ENCODE data around the gene DACT3. TPM values are rescaled to one million over a fixed set of nuclear protein-coding genes. Genes with fewer than 3 reads are reported as not detected.

Gene DACT3
- total RNA-seq, 1 experiment from 2014 or later, result 2.2 TPM

GRCh38 chr19:46668662-46669061, 7.7 kb upstream of the DACT3 start:
- DNase-seq (ENCODE audit: low read depth), result no peak

GRCh38 chr19:46665072-46665471, 4.1 kb upstream of the DACT3 start:
- DNase-seq (ENCODE audit: low read depth), result no peak

GRCh38 chr19:46661735-46662592, 982 bp upstream of the DACT3 start:
- DNase-seq (ENCODE audit: low read depth), result peak; percentile 88

GRCh38 chr19:46660551-46661019, 397 bp downstream of the DACT3 start:
- DNase-seq (ENCODE audit: low read depth), result no peak

- no peak for DNase-seq (ENCODE audit: low read depth)
Measured at GRCh38 chr19:46660008-46660517, 919 bp downstream of the DACT3 start.

- DNase-seq (ENCODE audit: low read depth), result no peak
Measured at GRCh38 chr19:46659151-46660007, 1.6 kb downstream of the DACT3 start.

GRCh38 chr19:46656541-46656940, 4.4 kb downstream of the DACT3 start:
- DNase-seq (ENCODE audit: low read depth), result no peak

- no peak for DNase-seq (ENCODE audit: low read depth)
Measured at GRCh38 chr19:46654621-46655152, 6.3 kb downstream of the DACT3 start.

GRCh38 chr19:46650445-46650844, 10.5 kb downstream of the DACT3 start:
- no peak for DNase-seq (ENCODE audit: low read depth)

GRCh38 chr19:46648961-46649960, 11.7 kb downstream of the DACT3 start:
- no peak for DNase-seq (ENCODE audit: low read depth)

- DNase-seq (ENCODE audit: low read depth), result no peak
Measured at GRCh38 chr19:46648060-46648960, 12.7 kb downstream of the DACT3 start.

- no peak for DNase-seq (ENCODE audit: low read depth)
Measured at GRCh38 chr19:46646402-46646801, 14.6 kb downstream of the DACT3 start.

- DNase-seq (ENCODE audit: low read depth), result no peak
Measured at GRCh38 chr19:46644720-46645119, 16.3 kb downstream of the DACT3 start.

GRCh38 chr19:46640656-46641055, 20.3 kb downstream of the DACT3 start:
- no peak for DNase-seq (ENCODE audit: low read depth)

GRCh38 chr19:46639358-46640182, 21.4 kb downstream of the DACT3 start:
- peak; percentile 87 for DNase-seq (ENCODE audit: low read depth)

- DNase-seq (ENCODE audit: low read depth), result no peak
Measured at GRCh38 chr19:46637224-46637623, 23.8 kb downstream of the DACT3 start.

GRCh38 chr19:46635920-46636761, 24.8 kb downstream of the DACT3 start, which contains the start of gene GNG8:
GNG8 (minus strand) TSS chr19:46636202; CDS start chr19:46634682, 1,520 bp downstream.
- DNase-seq (ENCODE audit: low read depth), result no peak

Data from RPMI7951 (cell line).